ENCODE results near the gene GDPD4. TPM values are rescaled to one million over a fixed set of nuclear protein-coding genes. Genes with fewer than 3 reads are reported as not detected.
A peak's percentile ranks its signal among the peaks of the same experiment; 100 is the strongest.

GDPD4 gene
- total RNA-seq, 1 experiment from 2014 or later = not detected

DNA sequence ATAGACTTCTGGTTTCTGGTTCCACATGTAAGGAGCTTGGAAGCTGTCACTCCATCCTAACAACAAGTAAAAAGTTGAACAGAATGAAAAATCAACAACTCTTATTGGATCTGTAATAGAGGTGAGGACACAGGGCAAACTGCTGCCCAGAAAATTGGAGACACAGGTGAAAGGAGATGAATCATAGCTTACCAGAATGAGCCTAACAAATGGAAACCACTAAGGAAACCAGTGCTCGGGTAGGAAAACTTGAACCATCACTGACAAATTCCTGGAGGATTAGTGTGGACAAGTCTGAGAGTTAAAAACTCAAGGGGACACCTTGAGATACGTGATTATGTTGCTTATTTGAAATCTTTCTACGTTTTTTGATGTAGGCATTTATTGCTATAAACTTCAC, 52.1 kb downstream of the GDPD4 start:
- no peaks in the 10 kb centered on the region for H3K27me3 Mint-ChIP-seq (ENCODE audit: insufficient read depth, unreplicated experiment)
- H3K36me3 Mint-ChIP-seq (ENCODE audit: insufficient read depth, unreplicated experiment) = peaks cover 6% of the 10 kb centered on the region
- H3K4me3 Mint-ChIP-seq (ENCODE audit: unreplicated experiment) = no peak overlapping the region
- TF ChIP-seq, protein P1, sequence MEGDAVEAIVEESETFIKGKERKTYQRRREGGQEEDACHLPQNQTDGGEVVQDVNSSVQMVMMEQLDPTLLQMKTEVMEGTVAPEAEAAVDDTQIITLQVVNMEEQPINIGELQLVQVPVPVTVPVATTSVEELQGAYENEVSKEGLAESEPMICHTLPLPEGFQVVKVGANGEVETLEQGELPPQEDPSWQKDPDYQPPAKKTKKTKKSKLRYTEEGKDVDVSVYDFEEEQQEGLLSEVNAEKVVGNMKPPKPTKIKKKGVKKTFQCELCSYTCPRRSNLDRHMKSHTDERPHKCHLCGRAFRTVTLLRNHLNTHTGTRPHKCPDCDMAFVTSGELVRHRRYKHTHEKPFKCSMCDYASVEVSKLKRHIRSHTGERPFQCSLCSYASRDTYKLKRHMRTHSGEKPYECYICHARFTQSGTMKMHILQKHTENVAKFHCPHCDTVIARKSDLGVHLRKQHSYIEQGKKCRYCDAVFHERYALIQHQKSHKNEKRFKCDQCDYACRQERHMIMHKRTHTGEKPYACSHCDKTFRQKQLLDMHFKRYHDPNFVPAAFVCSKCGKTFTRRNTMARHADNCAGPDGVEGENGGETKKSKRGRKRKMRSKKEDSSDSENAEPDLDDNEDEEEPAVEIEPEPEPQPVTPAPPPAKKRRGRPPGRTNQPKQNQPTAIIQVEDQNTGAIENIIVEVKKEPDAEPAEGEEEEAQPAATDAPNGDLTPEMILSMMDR (IDR thresholded peaks at IDR 0.05; ENCODE audit: unreplicated experiment) = no peak
- ChIA-PET CTCF (interaction anchor here (0.9 to 1.4 kb wide), 4 partner anchors 11 to 299 kb away, joined by 3 to 4 read pairs (median 3); no protein-coding TSS in a partner anchor), POLR2A (no interaction called here)
- intact Hi-C loops (cut with micrococcal nuclease) = no loop called here
- H3K9me3 Mint-ChIP-seq (ENCODE audit: unreplicated experiment) = peaks cover 28% of the 10 kb centered on the region
- no TSS peak for BruUV-seq (replicated peaks)
- H3K4me1 Mint-ChIP-seq (ENCODE audit: insufficient read depth, unreplicated experiment) = peaks cover 17% of the 10 kb centered on the region
- peak; percentile 49 for DNase-seq (ENCODE audit: unreplicated experiment)
- H3K27ac Mint-ChIP-seq (ENCODE audit: low read depth, unreplicated experiment) = no peak overlapping the region

DNA sequence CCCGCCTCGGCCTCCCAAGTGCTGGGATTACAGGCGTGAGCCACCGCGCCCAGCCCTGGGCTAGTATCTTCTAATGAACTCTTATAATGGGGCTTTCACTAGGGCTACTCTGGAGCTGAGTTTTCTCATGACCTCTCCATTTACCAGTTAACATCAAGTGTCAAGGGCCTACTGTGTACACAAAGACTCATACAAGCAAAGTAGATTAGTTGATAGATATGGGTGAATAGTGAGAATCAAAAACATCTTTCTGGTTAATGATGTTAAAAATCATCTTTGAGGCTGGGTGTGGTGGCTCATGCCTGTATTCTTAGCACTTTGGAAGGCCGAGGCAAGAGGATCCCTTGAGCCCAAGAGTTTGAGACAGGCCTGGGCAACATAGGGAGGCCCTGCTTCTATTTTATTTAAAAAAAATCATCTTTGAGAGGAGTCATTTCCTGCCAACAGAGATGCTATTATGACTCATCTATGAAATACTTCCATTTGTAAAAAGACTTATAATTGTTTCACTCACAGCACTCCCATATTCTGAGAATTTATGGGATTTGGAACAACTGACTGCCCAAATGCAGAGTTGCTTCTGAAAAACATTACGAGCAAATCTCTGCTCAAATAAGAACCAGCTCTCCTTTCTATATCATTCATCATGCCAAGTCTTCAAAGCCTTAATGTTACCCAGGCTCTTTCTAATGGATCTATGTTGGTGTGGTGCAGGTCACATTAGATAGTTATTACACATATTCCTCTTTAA, 57.0 kb downstream of the GDPD4 start:
- ChIA-PET CTCF (interaction anchor here (0.6 kb wide), 1 partner anchor 52 kb away, joined by 3 read pairs; no protein-coding TSS in a partner anchor), POLR2A (interaction anchor here (0.5 kb wide), 1 partner anchor 98 kb away, joined by 3 read pairs; no protein-coding TSS in a partner anchor)
- peak; percentile 38 for DNase-seq (ENCODE audit: unreplicated experiment)
- peaks cover 6% of the 10 kb centered on the region for H3K36me3 Mint-ChIP-seq (ENCODE audit: insufficient read depth, unreplicated experiment)
- H3K4me1 Mint-ChIP-seq (ENCODE audit: insufficient read depth, unreplicated experiment) = peaks cover 12% of the 10 kb centered on the region
- peak overlapping the region; percentile 72 for H3K27ac Mint-ChIP-seq (ENCODE audit: low read depth, unreplicated experiment)
- H3K9me3 Mint-ChIP-seq (ENCODE audit: unreplicated experiment) = peaks cover 17% of the 10 kb centered on the region
- H3K27me3 Mint-ChIP-seq (ENCODE audit: insufficient read depth, unreplicated experiment) = no peaks in the 10 kb centered on the region
- intact Hi-C loops (cut with micrococcal nuclease) = no loop called here
- TF ChIP-seq, protein P1 (IDR thresholded peaks at IDR 0.05; ENCODE audit: unreplicated experiment) = no peak
- H3K4me3 Mint-ChIP-seq (ENCODE audit: unreplicated experiment) = no peak overlapping the region
- no TSS peak for BruUV-seq (replicated peaks)

DNA sequence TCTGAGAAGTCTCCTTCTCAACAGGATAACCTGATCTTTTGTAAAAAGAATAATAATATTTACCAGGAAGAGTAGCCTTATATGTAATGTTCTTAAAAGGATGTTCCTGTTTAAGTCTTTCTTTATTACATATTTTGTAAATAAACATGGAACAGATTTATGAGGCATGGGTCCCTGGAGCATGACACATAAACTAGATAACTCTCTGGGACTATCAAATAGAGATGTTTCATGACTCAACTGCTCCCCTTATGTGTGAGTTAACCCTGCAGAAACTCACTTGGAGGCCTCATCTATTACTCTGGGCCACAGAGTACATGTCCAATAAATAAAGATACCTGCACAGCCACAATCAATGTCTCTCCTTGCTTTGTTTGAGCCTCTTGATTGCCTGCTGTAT, 64.6 kb downstream of the GDPD4 start:
- intact Hi-C loops (cut with micrococcal nuclease) = no loop called here
- Mint-ChIP-seq H3K36me3 (ENCODE audit: insufficient read depth, unreplicated experiment) (no peaks in the 10 kb centered on the region), H3K9me3 (ENCODE audit: unreplicated experiment) (peaks cover 10% of the 10 kb centered on the region), H3K4me1 (ENCODE audit: insufficient read depth, unreplicated experiment) (no peaks in the 10 kb centered on the region), H3K27ac (ENCODE audit: low read depth, unreplicated experiment) (no peak overlapping the region), H3K4me3 (ENCODE audit: unreplicated experiment) (no peak overlapping the region), H3K27me3 (ENCODE audit: insufficient read depth, unreplicated experiment) (no peaks in the 10 kb centered on the region)
- DNase-seq (ENCODE audit: unreplicated experiment) = no peak
- TF ChIP-seq, protein P1 (IDR thresholded peaks at IDR 0.05; ENCODE audit: unreplicated experiment) = no peak
- no TSS peak for BruUV-seq (replicated peaks)
- POLR2A ChIA-PET = no interaction called here
- CTCF ChIA-PET = no interaction called here

DNA sequence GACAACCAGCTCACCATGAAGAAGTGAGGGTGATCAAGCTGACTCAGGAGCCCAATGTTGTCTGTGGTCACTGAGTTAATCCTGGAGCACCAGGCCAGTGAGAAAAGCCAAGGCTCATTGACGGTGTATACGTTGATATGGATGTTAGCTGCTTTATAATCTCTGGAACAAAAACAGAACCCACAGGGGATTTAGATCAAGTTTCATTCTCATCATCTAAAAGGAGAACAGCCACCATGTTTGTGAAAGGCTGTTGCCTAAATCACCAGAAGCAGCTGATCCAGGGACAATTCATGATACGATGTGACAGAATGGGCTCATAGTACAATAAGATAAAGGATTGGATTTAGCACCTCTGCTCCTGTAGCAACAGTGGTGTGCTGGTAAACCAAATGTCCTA, 68.5 kb downstream of the GDPD4 start:
- no peak overlapping the region for H3K27ac Mint-ChIP-seq (ENCODE audit: low read depth, unreplicated experiment)
- no peak overlapping the region for H3K4me3 Mint-ChIP-seq (ENCODE audit: unreplicated experiment)
- DNase-seq (ENCODE audit: unreplicated experiment) = no peak
- intact Hi-C loops (cut with micrococcal nuclease) = no loop called here
- CTCF ChIA-PET = no interaction called here
- H3K9me3 Mint-ChIP-seq (ENCODE audit: unreplicated experiment) = no peaks in the 10 kb centered on the region
- H3K36me3 Mint-ChIP-seq (ENCODE audit: insufficient read depth, unreplicated experiment) = no peaks in the 10 kb centered on the region
- no peaks in the 10 kb centered on the region for H3K27me3 Mint-ChIP-seq (ENCODE audit: insufficient read depth, unreplicated experiment)
- H3K4me1 Mint-ChIP-seq (ENCODE audit: insufficient read depth, unreplicated experiment) = no peaks in the 10 kb centered on the region
- TF ChIP-seq, protein P1 (IDR thresholded peaks at IDR 0.05; ENCODE audit: unreplicated experiment) = no peak
- POLR2A ChIA-PET = no interaction called here
- no TSS peak for BruUV-seq (replicated peaks)
